PC-9 (cell line): ENCODE results near the gene SPPL2C. TPM values are rescaled to one million over a fixed set of nuclear protein-coding genes. Genes with fewer than 3 reads are reported as not detected.

Source experiments
- BruUV-seq: library from RNA; stranded (reverse); fragments of 400-500 nt; replicated peaks from 2 replicates; lab custom pipeline; 2021; lab: Mats Ljungman, UMichigan
- CTCF ChIA-PET: fragments of 300-600 bp; sonication (Branson Sonifier 250); formaldehyde crosslinking; loops from one replicate; lab custom pipeline; 2022; ENCODE audit warnings: antibody characterized with exemption; lab: Charles Lee
- POLR2A ChIA-PET: fragments of 300-600 bp; sonication (Branson Sonifier 250); formaldehyde crosslinking; loops from one replicate; lab custom pipeline; 2022; ENCODE audit warnings: antibody characterized with exemption; ENCODE audit not compliant: unreplicated experiment; lab: Charles Lee
- DNase-seq, 2 experiments: peaks; one replicate each; pipeline versions ENCODE4 v3.0.0 to v3.0.0-alpha.2; 2015 to 2022; ENCODE audit warnings: mixed read lengths in 1 of 2
- H2AFZ ChIP-seq: fragments of 200-600 bp; sonication (generic); 2 replicates; pipeline ENCODE4 v1.8.1; 2017; ENCODE audit warnings: antibody characterized with exemption
- H3F3A ChIP-seq: fragments of 200-600 bp; sonication (generic); 2 replicates; pipeline ENCODE4 v1.8.1; 2017; ENCODE audit warnings: antibody characterized with exemption, mild to moderate bottlenecking, low read depth; ENCODE audit not compliant: insufficient read depth
- H3K27ac ChIP-seq: fragments of 200-600 bp; sonication (generic); 2 replicates; pipeline ENCODE4 v1.6.1; 2016; ENCODE audit warnings: mixed run types
- H3K27me3 ChIP-seq: fragments of 200-600 bp; sonication (generic); 2 replicates; pipeline ENCODE4 v1.6.1; 2016; ENCODE audit warnings: low read depth, mixed run types; ENCODE audit not compliant: insufficient read depth
- H3K36me3 ChIP-seq: fragments of 200-600 bp; sonication (generic); 2 replicates; pipeline ENCODE4 v1.6.1; 2016; ENCODE audit warnings: low read depth, mixed run types
- H3K4me1 ChIP-seq: fragments of 200-600 bp; sonication (generic); replicated peaks from 2 replicates; pipeline ENCODE4 v1.6.1; 2016; ENCODE audit warnings: mixed run types; ENCODE audit not compliant: insufficient read depth
- H3K4me2 ChIP-seq: fragments of 200-600 bp; sonication (generic); 2 replicates; pipeline ENCODE4 v1.6.1; 2017; ENCODE audit warnings: mixed run types
- H3K4me3 ChIP-seq: fragments of 200-600 bp; sonication (generic); 2 replicates; pipeline ENCODE4 v1.6.1; 2016; ENCODE audit warnings: mixed run types
- H3K79me2 ChIP-seq: fragments of 200-600 bp; sonication (generic); 2 replicates; pipeline ENCODE4 v1.6.1; 2017; ENCODE audit warnings: low read depth, mixed run types
- H3K9me2 ChIP-seq: fragments of 200-600 bp; sonication (generic); 2 replicates; pipeline ENCODE4 v1.8.1; 2017; ENCODE audit warnings: mild to moderate bottlenecking; ENCODE audit not compliant: insufficient read depth
- H3K9me3 ChIP-seq: fragments of 200-600 bp; sonication (generic); 2 replicates; pipeline ENCODE4 v1.8.1; 2016; ENCODE audit warnings: low read depth; ENCODE audit not compliant: insufficient read depth
- H4K20me1 ChIP-seq: fragments of 200-600 bp; sonication (generic); 2 replicates; pipeline ENCODE4 v1.8.1; 2017; ENCODE audit not compliant: insufficient read depth
- EZH2 ChIP-seq: fragments of 200-600 bp; sonication (generic); IDR thresholded peaks from 2 replicates; pipeline ENCODE4 v1.8.0; 2017; ENCODE audit warnings: antibody characterized with exemption, low read depth
- intact Hi-C: fragments of 100-400 bp; cut with micrococcal nuclease; formaldehyde crosslinking; loops from one replicate; pipeline ENCODE4 v1.10.0; 2022; ENCODE audit not compliant: unreplicated experiment
- total RNA-seq: library from RNA; stranded (reverse); gene quantifications from 2 replicates; pipeline ENCODE4 v1.2.3, GENCODE V29; 2021
- TF ChIP-seq, protein P1 (sequence below): fragments of 200-600 bp; sonication (generic); conservative IDR thresholded peaks from 2 replicates; pipeline ENCODE4 v1.6.1; 2017; ENCODE audit warnings: mixed run types, antibody characterized with exemption, mild to moderate bottlenecking, moderate library complexity

Gene SPPL2C
- total RNA-seq, 1 experiment from 2014 or later: not detected

DNA sequence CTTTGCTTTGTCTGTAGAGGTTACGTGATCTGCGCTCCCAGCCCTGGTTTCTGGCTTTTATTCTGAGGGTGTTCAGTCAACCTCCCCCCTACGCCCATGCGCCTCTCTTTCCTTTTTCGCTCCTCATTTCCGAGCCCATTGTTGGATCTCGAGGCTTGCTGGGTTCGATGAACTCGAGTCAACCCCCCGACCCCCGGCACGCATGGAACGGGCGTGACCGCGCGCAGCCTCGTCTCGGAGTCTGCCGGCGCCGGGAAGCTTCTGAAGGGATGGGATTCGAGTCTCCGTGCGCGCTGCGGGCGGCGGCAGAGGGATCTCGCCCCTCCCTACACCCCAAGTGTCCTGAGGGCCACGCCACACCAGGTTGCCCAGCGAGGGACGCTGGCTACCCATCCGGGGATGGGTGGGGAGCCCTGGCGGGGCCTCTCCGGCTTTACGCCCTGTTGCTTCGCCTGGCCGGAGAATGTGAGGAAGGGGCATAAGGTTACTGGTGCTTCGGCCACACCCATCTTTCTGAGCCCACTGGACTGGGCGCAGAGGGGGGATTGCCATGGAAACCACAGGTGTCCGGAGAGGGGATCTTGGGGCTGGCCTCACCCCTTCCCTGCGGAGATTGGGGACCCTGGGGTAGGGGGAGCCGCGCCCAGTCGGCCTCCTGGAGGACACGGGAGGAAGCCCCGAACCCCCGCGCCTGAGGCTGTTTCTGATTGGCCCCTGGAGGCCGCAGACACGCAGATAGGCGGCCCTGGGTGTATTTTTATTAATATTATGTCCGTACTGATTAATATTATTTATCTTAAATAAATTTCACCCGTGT, 51.5 kb downstream of the SPPL2C start:
- Histone ChIP-seq H3K36me3 (no peaks in the 10 kb centered on the region), H3K9me2 (no peaks in the 10 kb centered on the region), H3K9me3 (no peaks in the 10 kb centered on the region), H3K27me3 (peaks cover 57% of the 10 kb centered on the region), H4K20me1 (0 out of 2 replicates have a peak, but pooled peaks cover 4% of the 10 kb centered on the region), H3K4me1 (no peaks in the 10 kb centered on the region), H3K79me2 (no peaks in the 10 kb centered on the region), H3K4me2 (no peak overlapping the region), H3K4me3 (no peak overlapping the region), H3F3A (no peaks in the 10 kb centered on the region), H3K27ac (no peak overlapping the region), H2AFZ (no peak overlapping the region)
- no TSS peak for BruUV-seq
- POLR2A ChIA-PET: no interaction called here
- DNase-seq: no peak
- TF ChIP-seq, protein P1, sequence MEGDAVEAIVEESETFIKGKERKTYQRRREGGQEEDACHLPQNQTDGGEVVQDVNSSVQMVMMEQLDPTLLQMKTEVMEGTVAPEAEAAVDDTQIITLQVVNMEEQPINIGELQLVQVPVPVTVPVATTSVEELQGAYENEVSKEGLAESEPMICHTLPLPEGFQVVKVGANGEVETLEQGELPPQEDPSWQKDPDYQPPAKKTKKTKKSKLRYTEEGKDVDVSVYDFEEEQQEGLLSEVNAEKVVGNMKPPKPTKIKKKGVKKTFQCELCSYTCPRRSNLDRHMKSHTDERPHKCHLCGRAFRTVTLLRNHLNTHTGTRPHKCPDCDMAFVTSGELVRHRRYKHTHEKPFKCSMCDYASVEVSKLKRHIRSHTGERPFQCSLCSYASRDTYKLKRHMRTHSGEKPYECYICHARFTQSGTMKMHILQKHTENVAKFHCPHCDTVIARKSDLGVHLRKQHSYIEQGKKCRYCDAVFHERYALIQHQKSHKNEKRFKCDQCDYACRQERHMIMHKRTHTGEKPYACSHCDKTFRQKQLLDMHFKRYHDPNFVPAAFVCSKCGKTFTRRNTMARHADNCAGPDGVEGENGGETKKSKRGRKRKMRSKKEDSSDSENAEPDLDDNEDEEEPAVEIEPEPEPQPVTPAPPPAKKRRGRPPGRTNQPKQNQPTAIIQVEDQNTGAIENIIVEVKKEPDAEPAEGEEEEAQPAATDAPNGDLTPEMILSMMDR: no peak
- no peak for TF ChIP-seq EZH2
- CTCF ChIA-PET: no interaction called here
- intact Hi-C loops: no loop called here

Other genes starting within 250 kb of the SPPL2C start
- not detected in 2 replicates for gene CRHR1, start 60.6 kb upstream of the SPPL2C start, total RNA-seq
- 0.85 and 1.0 TPM in 2 replicates for gene MAPT, start 49.7 kb downstream of the SPPL2C start, total RNA-seq
- gene STH, start 154.4 kb downstream of the SPPL2C start, total RNA-seq: not detected in 2 replicates